HG02840 (cell line): ENCODE measurements around the gene CFAP61.

Experiments
- ATAC-seq: cut with Tn5 transposase; IDR thresholded peaks from one replicate; pipeline ENCODE4 v1.9.1; 2021; ENCODE audit warnings: mild to moderate bottlenecking, moderate library complexity, moderate number of reproducible peaks; ENCODE audit not compliant: unreplicated experiment, low FRiP score

Gene CFAP61

DNA sequence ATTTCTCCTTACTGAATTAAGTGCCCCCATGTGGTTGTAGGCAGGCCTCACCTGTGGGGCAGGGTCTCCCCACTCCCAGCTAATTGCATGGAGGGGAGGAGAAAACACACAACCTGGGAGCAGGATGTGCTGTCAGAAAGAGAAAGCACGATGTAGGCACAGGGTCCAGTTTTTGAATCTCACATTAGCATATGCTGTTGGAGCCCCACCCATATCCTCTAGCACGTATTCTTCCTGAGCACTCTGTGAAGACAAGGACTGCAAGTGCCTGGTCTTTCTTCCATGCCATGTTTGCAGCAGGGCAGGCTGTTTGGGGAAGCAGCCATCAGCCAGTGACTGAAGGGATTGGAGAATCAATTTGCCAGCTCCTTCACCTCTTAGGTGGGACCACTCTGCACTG lies 108.2 kb downstream of the CFAP61 start:
- no peak for ATAC-seq

DNA sequence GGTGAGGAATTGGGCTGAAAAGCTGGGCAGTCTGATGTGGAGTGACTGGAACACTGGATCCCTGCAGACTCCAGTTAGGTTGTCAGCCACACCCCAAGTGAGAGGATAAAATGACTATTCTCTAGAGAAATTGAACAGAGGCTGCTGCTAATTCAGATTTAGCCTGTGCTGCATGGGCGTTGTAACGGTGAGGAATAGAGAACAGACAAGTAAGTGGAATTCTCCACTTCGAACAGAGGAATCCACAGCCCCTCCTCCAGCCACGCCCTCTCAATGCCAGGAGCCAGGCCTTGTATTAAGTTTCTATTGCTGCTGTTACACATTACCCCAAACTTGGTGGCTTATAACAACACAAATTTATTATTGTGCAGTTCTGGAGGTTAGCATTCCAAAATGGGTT lies 109.3 kb downstream of the CFAP61 start:
- ATAC-seq: no peak

DNA sequence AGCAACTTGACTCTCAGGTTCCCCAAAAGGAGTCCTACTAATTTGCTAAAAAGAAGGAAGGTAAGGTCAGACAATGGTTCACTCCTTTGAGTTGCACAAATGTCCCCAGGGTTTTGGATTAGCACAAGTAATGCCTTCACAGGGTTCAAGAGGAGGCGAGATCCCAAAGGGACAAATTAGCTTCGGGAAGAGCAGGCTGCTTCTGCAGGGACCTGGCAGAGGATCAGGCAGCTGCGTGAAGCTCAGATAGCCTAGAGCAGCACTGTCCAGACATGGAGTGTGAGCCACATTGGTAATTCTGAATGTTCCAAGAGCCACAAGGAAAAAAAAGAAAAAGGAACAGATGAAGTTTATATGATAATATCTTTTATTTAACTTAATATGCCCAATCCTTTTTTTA lies 115.4 kb downstream of the CFAP61 start:
- no peak for ATAC-seq

DNA sequence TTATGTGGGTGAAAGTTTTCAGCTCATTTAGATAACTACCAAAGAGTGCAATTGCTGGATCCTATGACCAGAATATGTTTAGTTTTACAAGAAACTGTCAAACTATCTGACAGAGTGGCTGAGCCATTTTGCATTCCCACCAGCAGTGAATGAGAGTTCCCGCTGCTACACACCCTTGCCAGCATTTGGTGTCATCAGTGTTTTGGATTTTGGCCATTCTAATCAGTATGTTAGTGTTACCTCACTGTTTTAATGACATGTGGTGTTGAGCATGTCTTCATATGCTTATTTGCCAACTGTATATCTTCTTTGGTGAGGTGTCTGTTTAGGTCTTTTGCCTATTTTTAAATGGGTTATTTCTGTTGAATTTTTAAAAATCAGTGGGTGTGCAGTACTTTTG lies 120.9 kb downstream of the CFAP61 start:
- no peak for ATAC-seq

DNA sequence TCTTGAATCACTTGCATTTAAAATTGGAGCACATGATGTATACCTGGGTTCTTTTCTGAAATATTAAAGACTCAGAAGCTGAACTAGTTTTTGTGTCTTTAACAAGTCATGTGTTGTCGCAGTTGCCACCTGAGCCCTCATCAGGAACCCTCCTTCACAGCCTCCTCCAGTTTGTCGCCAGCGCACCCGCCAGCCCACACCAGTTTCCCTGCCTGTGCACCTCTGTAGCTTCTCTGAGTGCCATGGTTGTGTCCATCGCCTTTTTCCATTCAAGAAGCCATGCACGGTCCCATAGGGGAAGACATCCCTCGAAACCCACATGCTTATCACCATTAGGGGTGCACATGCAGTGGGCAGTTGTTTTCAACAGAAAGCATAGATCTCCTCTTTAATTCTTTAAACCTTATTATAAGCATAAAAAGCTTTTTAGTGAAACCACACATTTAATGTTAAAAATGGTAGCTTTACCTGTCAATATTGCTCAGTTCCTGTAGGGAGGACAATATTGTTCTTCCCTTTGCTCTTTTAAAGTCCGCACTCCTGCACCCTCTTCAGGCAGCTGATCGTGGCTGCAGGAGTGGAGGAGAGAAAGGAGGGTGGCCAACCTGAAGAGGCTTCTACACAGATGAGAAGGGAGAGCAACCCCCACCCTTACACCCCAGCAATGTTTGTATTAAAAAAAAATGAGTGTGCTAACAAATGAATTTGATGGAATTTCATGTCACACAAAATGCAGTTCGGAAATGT lies 121.9 kb downstream of the CFAP61 start:
- ATAC-seq: no peak

DNA sequence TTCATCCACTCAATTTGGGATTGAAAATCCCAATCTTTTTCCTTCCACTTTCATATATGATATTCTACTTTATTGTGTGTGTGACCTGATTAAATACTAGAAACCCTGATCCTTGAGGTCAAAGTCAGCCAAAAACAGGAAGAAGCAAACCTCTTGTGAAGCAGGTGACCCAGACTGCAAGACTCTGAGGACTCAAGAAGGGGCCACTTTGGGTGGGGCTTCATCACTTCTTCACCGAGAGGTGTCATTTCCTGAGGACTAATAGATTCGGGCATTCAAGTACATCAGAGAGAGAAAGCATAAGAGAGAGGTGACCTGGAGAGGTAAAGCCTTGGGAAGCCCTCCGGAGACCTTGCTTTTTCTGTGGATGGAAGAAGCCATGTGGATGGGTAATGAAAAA lies 129.0 kb downstream of the CFAP61 start:
- ATAC-seq: no peak

DNA sequence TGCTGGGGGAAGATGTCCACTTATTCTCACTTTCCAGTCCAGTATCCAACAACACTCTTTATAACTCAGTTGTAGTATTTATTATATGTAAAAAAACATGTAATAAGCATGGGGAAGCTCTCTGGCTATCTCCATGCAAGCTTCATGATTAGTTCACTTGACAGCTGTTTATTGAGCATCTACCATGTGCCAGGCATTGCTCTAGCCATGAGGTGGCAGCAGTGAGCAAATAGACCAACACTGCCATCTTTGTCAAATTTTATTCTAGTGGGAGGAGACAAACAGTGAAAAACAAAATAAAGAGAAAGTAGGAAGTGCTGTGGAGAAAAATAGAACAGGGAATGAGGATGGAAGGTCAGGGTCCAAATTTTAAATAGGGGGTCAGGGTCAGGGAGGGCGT lies 131.8 kb downstream of the CFAP61 start:
- ATAC-seq: no peak

DNA sequence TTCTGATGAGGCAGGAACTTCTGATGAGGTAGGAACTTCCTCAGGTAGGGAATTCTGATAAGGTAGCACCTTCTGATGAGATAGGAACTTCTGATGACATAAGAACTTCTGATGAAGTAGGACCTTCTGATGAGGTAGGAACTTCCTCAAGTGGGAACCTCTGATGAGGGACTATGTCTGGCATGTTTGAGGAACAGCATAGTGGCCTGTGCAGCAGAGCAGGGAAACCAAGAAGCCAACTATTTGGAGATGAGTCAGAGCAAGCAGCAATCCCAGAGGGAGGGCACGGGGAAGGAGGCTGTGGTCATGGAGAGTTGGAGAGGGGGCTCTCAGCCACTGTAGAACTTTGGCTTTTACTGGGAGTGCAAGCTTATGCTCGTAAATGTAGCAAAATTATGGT lies 132.4 kb downstream of the CFAP61 start:
- ATAC-seq: no peak

DNA sequence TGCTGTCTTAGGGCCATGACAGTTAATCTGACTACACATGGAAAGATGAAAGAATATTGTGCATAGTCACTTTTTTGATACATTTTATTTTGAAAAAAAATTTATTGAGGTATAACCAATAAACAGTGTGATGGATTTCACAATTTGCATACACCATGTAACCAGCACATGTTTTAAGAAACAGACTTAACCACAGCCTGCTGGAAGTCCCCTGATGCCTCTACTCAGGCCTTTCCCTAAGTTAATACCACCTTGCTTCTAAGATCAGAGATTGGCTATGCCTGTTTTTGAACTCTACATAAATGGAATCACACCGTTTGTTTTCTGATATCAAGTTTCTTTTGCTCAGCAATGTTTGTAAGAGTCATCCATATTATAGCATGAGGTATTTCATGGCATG lies 136.3 kb downstream of the CFAP61 start:
- no peak for ATAC-seq

DNA sequence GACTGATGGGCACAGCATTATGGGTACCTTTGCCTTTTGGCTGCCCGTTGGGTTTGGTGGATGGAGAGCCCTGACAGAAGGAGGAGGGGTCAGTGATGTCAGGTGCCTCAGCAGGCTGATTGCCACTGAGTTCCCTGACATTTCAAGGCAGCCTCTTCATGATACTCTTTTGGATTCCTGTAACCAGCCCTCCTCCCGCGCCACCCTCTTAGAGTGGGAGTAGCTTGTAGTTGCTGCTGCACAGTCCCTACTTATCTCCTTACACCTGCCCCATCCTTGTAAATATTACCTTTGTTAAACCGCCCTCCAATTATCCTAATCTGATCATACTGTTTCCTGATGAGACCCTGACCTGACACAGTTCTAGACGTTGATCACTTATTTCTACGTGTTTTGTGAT lies 140.0 kb downstream of the CFAP61 start:
- no peak for ATAC-seq

DNA sequence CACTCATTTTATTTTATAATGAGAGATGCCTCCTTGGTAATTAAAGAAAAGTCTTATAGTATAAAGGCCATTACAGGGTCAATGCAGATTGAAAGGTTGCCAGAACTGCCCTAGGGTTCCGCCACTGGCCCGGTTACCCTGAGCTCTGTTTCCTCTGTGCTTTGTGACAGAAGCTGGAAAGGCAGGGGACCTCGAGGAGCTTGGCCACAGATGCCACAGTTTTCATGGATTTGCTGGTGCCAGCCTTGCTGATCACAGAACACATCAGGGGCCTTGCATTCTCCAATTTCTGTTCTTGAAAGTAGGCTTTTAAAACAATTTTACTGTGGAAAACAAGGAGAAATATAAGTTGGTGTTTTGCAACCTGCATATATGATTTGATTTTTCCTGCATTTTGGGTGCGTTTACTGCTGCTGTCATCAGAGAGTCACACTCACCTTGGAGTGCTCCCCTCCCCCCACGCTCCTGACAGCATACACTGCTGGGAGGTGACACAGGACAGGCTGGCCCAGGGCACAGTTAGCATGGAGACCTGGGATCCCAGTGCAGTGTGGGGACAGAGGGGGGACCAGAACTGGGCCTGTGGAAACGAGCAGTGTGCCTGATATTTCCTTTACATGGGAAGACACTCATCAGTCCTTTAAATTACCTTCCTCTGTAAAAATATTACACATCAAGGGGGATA lies 142.8 kb downstream of the CFAP61 start:
- ATAC-seq: no peak

DNA sequence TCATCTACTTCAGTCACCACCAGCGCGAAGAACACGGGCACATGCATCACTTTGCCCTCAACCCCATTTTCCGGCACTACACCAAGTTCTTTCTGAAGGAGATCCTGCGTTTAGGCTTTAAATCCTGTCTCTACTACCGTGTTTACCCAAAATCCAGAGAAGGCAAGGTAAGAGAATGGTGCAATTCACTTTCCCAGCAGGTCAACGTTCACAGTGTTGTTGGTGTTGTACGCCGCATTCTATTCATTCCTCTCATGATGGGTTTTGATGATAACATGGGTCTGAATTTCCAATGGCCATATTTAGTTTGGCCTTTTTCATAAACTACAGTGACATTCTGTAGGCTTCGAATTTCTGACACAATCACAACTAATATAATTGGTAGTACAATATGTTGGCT lies 144.3 kb downstream of the CFAP61 start:
- ATAC-seq: no peak

DNA sequence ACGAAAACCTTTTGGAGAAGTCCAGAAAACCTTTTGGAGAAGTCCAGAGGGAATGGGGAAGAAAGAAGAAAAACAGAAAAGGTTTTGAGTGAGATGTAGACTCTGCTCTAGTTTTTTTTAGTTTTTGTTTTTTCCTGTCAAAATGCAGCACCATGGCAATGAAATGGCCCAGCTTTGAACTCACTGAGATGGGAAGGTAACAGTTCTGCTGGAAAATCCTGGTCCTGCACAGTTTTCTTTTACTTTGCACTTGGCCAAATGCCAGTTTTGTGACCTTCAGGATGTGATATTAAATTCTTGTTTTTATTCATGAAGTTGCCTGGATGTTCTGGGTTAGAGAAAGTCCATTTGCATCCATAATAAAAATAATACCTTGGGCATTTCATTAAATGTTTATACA lies 145.7 kb downstream of the CFAP61 start:
- no peak for ATAC-seq

DNA sequence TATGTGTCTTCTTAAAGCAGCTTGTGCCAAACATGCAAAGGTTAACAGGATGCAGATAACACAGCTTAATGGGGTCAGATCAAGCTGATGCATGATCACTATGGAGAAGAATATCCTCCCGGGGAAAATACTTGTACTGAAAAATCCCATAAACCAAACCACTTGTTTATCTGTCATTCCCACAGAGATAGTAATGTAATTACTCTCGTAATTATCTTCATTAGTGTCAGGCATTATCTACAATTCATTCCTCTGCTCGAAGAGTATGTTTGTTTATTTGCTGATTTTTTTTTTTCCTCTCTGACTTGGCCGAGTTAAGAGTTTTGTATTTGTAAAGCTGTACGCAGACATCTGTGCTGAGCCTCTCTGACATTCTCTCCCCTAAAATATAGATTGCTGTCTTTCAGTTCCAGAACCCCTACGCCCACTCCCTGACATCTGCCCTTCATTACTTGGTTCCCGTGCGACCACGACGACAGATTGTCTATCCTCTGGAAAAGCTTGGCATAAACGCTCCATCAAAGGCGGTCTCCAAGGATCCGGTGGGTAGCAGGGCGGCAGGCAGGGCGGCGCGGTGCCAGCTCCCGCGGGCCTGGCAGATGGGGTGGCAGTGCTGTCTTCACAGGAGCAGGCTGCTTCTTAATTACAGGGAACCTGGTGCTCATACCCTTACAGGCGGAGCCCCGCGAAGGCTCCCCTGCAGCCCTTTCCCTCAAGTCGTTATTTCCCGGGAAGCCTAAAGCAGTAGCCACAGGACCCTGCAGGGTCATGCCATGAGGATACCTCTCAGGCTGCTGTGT lies 147.2 kb downstream of the CFAP61 start:
- no peak for ATAC-seq

DNA sequence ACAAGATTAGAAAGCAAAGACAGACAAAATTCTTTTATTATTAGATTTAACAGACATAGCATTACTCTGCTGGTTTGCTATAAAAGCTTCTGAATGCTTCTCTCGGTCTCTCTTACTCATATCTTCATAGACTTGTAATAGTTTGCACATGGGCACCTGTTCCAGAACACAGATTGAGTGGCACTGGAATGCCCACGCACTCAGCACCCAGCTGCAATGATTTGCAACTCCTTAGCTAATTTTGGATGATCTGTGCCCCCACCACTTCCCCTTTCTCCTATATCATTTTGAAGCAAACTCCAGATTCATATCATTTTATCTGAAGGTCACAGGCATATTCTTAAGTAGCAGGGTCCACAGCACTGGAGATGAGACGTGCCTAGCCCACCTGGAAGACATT lies 148.8 kb downstream of the CFAP61 start:
- no peak for ATAC-seq

DNA sequence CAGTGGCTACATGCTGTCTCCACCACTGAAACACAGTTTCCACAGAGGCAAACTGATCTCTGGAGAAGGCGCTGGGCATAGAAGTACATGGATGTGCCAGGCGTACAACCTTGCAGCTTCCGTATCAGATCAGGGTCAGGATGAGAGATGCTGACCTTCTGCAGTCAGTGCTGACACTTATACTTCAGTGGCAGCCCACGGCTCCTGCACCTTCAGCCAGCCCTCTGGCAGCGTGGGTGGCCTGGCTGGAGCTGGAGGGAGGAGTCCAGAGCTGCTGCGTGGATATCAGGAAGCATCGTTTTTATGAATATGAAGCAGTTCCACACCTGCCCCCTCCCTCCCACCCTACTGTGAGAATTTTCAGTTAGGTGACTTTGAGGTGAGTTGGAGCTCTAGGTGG lies 149.3 kb downstream of the CFAP61 start:
- no peak for ATAC-seq

DNA sequence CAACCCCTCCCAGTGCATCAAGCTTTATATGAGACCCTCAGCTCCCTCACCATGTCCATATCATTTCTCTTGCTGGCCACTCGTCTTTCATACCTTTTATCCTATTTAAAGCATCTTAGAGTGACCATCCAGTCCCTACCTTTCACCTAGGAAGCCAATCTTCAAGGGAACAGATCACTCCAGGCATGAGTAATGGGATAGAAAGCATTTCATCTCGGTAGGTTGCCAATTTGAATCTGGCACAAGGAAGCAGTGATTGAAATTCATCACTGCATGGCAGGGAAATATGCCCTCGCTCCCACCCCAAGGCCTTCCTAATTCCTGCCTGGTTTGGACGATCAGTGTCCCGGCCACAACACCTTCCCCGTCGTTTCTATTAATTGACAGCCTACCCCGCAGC lies 150.4 kb downstream of the CFAP61 start:
- no peak for ATAC-seq

DNA sequence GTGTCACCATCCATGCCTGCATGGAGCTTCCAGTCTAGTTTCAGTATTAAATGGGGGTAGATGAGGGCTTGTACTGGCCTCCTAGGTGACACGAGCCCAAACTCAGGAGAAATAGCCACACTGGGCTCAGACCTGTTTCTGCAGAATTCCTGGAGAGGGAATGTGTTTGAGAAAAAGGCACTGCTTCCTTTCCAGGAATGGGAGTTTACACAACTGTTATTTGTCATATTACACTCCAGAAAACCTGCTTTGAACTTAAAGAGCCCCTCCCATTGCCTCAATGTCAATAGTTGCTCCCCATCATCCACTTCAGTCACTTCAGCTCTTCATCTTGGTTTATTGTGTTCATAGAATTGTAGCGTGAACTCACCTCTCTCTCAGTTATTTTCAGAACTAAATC lies 151.5 kb downstream of the CFAP61 start:
- no peak for ATAC-seq

DNA sequence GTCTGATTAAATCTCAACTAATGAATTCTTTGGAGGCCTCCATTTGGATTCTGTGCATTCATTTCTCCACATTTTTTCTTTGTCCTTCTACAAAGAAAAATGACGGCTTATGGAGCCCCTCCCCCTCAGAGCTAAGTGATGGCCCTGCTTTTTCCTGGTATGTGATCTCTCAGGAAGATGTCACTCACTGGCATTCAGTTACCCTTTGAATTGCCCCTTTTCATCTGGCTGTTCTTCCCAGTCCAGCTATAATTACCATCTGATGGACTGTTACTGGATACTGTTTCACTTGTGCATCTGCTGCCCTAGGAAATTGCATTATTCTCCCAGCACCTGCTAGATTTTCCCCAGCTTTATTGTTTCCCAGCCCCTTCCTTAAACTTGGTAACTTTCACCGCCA lies 151.9 kb downstream of the CFAP61 start:
- ATAC-seq: no peak

DNA sequence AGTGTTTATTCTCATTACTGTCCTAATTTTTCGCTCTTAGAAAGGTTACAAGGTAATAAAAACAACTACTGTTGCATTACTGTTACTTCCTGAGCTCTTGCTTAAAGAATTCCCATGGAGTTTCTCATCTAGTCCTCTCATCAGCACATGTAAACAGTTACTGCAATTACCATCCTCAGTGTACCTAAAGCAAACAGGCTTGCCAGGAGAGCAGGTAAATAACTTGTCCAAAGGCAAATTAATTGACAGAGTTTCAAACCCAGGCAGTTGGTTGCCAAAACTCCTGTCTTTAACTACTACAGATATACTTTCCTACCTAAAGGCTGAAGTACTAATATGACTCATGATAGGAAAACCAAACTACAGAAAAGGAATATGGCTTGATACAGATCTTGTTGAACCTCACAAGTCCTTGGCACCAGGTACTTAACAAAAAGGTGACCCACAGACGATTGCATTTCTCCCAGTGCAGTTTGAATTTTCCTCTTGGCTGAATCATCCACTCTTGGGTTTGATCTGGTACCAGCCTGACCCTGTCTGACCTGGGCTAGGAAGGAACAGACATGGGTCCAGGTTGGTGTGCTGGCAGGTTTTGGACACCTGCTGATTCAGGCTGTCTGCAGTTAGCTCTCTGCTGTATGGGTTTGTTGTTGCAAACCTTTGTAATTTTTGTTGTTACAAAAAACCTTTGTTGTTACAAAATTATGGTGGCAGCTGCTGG lies 153.0 kb downstream of the CFAP61 start:
- no peak for ATAC-seq

DNA sequence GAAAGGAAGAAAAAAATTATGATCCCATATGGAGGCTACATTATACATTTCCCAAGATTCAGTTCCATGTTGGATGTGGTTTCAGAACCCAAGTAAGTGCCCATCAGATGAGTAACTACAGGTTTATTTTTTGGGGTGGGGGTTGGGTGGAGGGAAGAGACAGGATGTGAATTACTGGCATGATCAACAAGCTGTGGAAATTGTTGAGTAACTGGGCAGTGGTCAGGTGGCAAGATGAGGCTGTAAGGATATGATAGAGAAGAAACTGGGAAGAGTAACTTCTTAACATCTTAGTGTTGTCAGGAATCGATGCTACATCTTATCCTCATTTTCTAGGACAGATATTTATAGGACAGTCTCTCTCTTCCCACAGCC lies 153.5 kb downstream of the CFAP61 start:
- ATAC-seq: no peak
